GM18858 (cell line): ENCODE results near the gene CHKA.

Experiments used
- ATAC-seq: cut with Tn5 transposase; IDR thresholded peaks from one replicate; pipeline ENCODE4 v1.9.1; 2021; ENCODE audit not compliant: unreplicated experiment

The CHKA gene

GRCh38 chr11:68121067-68121899, at the start of gene CHKA:
TSS of gene CHKA (minus strand) at chr11:68121388. CDS start at chr11:68121177, 211 bp downstream.
- peak; percentile 52 for ATAC-seq

GRCh38 chr11:68169442-68169841, 48.3 kb upstream of the CHKA start:
- ATAC-seq = no peak

- no peak for ATAC-seq
Measured at GRCh38 chr11:68168694-68169093, 47.5 kb upstream of the CHKA start.

- ATAC-seq = no peak
Measured at GRCh38 chr11:68167474-68167873, 46.3 kb upstream of the CHKA start.

- no peak for ATAC-seq
Measured at GRCh38 chr11:68166969-68167368, 45.8 kb upstream of the CHKA start.

- no peak for ATAC-seq
Measured at GRCh38 chr11:68165601-68166000, 44.4 kb upstream of the CHKA start.

GRCh38 chr11:68164437-68164836, 43.2 kb upstream of the CHKA start:
- ATAC-seq = no peak

- ATAC-seq = no peak
Measured at GRCh38 chr11:68163691-68164090, 42.5 kb upstream of the CHKA start.

GRCh38 chr11:68160100-68160695, 39.0 kb upstream of the CHKA start:
- no peak for ATAC-seq

- ATAC-seq = no peak
Measured at GRCh38 chr11:68159665-68160064, 38.5 kb upstream of the CHKA start.

GRCh38 chr11:68159161-68159560, 38.0 kb upstream of the CHKA start:
- ATAC-seq = no peak

GRCh38 chr11:68158580-68158979, 37.4 kb upstream of the CHKA start:
- no peak for ATAC-seq

GRCh38 chr11:68153742-68154141, 32.6 kb upstream of the CHKA start:
- ATAC-seq = no peak

- ATAC-seq = no peak
Measured at GRCh38 chr11:68150037-68150436, 28.8 kb upstream of the CHKA start.

- no peak for ATAC-seq
Measured at GRCh38 chr11:68149417-68149816, 28.2 kb upstream of the CHKA start.

GRCh38 chr11:68148879-68149278, 27.7 kb upstream of the CHKA start:
- ATAC-seq = no peak

- ATAC-seq = no peak
Measured at GRCh38 chr11:68148071-68148805, 27.1 kb upstream of the CHKA start.

- no peak for ATAC-seq
Measured at GRCh38 chr11:68146704-68147474, 25.7 kb upstream of the CHKA start.

GRCh38 chr11:68146010-68146540, 24.9 kb upstream of the CHKA start:
- no peak for ATAC-seq

- no peak for ATAC-seq
Measured at GRCh38 chr11:68145120-68145866, 24.1 kb upstream of the CHKA start.
